Measurements from ENCODE around the gene VRK3. TPM values are rescaled to one million over a fixed set of nuclear protein-coding genes. Genes with fewer than 3 reads are reported as not detected.

Gene VRK3
- total RNA-seq, 1 donor from 2014 or later = 33.6 TPM

- TF ChIP-seq CTCF (conservative IDR thresholded peaks at IDR 0.05; ENCODE audit: low read depth, low read length) = no peak
- DNase-seq (ENCODE audit: low read depth) = no peak
- H3K4me3 ChIP-seq (ENCODE audit: low read depth, low read length) = no peak overlapping the region
Measured at GRCh38 chr19:50001775-50002174, 23.4 kb downstream of the VRK3 start.

- TF ChIP-seq CTCF (conservative IDR thresholded peaks at IDR 0.05; ENCODE audit: low read depth, low read length) = no peak
- DNase-seq (ENCODE audit: low read depth) = no peak
- no peak overlapping the region for H3K4me3 ChIP-seq (ENCODE audit: low read depth, low read length)
Measured at GRCh38 chr19:50000841-50001557, 24.2 kb downstream of the VRK3 start.

- H3K4me3 ChIP-seq (ENCODE audit: low read depth, low read length) = no peak overlapping the region
- no peak for DNase-seq (ENCODE audit: low read depth)
- no peak for TF ChIP-seq CTCF (conservative IDR thresholded peaks at IDR 0.05; ENCODE audit: low read depth, low read length)
Measured at GRCh38 chr19:50000038-50000840, 24.9 kb downstream of the VRK3 start.

GRCh38 chr19:49999371-50000010, 25.7 kb downstream of the VRK3 start:
- no peak overlapping the region for H3K4me3 ChIP-seq (ENCODE audit: low read depth, low read length)
- no peak for DNase-seq (ENCODE audit: low read depth)
- TF ChIP-seq CTCF (conservative IDR thresholded peaks at IDR 0.05; ENCODE audit: low read depth, low read length) = no peak

- no peak overlapping the region for H3K4me3 ChIP-seq (ENCODE audit: low read depth, low read length)
- no peak for DNase-seq (ENCODE audit: low read depth)
- TF ChIP-seq CTCF (conservative IDR thresholded peaks at IDR 0.05; ENCODE audit: low read depth, low read length) = no peak
Measured at GRCh38 chr19:49997709-49998108, 27.5 kb downstream of the VRK3 start.

GRCh38 chr19:49988433-49988832, 36.7 kb downstream of the VRK3 start:
- DNase-seq (ENCODE audit: low read depth) = peak; percentile 10
- no peak overlapping the region for H3K4me3 ChIP-seq (ENCODE audit: low read depth, low read length)
- no peak for TF ChIP-seq CTCF (conservative IDR thresholded peaks at IDR 0.05; ENCODE audit: low read depth, low read length)

Measured in epithelial cell of proximal tubule (primary cell).